Lower leg skin (tissue), 3 donors: ENCODE measurements around the gene AHRR.
"Not testable (repeated sequence)": the region's sequence is repeated elsewhere in the genome, so short reads cannot be mapped to it uniquely, and the experiment has no call there.

Experiments used
- POLR2A ChIP-seq, 2 donors: fragments of 450-650 bp; IDR thresholded peaks; one replicate each; pipeline ENCODE4 v1.6.1; 2016 to 2017; ENCODE audit warnings: antibody characterized with exemption in 2 of 2, mild to moderate bottlenecking in 1 of 2, moderate library complexity in 1 of 2
- TF ChIP-seq, protein P1 (sequence below), 3 donors: fragments of 450-650 bp; IDR thresholded peaks; one replicate each; pipeline ENCODE4 v1.5.1; 2016; ENCODE audit warnings: antibody characterized with exemption in 3 of 3, mild to moderate bottlenecking in 3 of 3, moderate library complexity in 2 of 3

- TF ChIP-seq, protein P1, sequence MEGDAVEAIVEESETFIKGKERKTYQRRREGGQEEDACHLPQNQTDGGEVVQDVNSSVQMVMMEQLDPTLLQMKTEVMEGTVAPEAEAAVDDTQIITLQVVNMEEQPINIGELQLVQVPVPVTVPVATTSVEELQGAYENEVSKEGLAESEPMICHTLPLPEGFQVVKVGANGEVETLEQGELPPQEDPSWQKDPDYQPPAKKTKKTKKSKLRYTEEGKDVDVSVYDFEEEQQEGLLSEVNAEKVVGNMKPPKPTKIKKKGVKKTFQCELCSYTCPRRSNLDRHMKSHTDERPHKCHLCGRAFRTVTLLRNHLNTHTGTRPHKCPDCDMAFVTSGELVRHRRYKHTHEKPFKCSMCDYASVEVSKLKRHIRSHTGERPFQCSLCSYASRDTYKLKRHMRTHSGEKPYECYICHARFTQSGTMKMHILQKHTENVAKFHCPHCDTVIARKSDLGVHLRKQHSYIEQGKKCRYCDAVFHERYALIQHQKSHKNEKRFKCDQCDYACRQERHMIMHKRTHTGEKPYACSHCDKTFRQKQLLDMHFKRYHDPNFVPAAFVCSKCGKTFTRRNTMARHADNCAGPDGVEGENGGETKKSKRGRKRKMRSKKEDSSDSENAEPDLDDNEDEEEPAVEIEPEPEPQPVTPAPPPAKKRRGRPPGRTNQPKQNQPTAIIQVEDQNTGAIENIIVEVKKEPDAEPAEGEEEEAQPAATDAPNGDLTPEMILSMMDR (IDR thresholded peaks at IDR 0.05), result not testable (repeated sequence)
- TF ChIP-seq POLR2A (IDR thresholded peaks at IDR 0.05), result not testable (repeated sequence)
These were observed 48.4 kb upstream of the AHRR start for GRCh38 chr5:273091-273490.
